HEK293 (cell line): ENCODE measurements around the gene ARID3A.
"Not testable (repeated sequence)": the region's sequence is repeated elsewhere in the genome, so short reads cannot be mapped to it uniquely, and the experiment has no call there.

ENCODE experiments used
- TRIM28 ChIP-seq: IDR thresholded peaks from 2 replicates; pipeline ENCODE4 v1.6.1; 2011; ENCODE audit warnings: low read length, control low read depth, borderline replicate concordance
- ZBTB7A ChIP-seq: fragments of 450-650 bp; formaldehyde crosslinking; IDR thresholded peaks from 2 replicates; pipeline ENCODE4 v1.5.1; 2016; ENCODE audit warnings: low read depth, missing biosample characterization, missing genetic modification characterization
- ZNF133 ChIP-seq: fragments of 450-650 bp; formaldehyde crosslinking; IDR thresholded peaks from 2 replicates; pipeline ENCODE4 v1.5.1; 2016; ENCODE audit warnings: missing biosample characterization, missing genetic modification characterization
- ZNF530 ChIP-seq: fragments of 450-650 bp; formaldehyde crosslinking; IDR thresholded peaks from 2 replicates; pipeline ENCODE4 v1.5.1; 2016; ENCODE audit warnings: low read depth, missing biosample characterization, missing genetic modification characterization
- ZNF76 ChIP-seq: fragments of 450-650 bp; formaldehyde crosslinking; IDR thresholded peaks from 2 replicates; pipeline ENCODE4; 2016; ENCODE audit warnings: low read depth, missing biosample characterization, missing genetic modification characterization, borderline replicate concordance
- TF ChIP-seq, protein P1 (sequence below): fragments of 450-650 bp; formaldehyde crosslinking; IDR thresholded peaks from 2 replicates; pipeline ENCODE4 v1.5.1; 2016; ENCODE audit warnings: missing biosample characterization, missing genetic modification characterization

DNA sequence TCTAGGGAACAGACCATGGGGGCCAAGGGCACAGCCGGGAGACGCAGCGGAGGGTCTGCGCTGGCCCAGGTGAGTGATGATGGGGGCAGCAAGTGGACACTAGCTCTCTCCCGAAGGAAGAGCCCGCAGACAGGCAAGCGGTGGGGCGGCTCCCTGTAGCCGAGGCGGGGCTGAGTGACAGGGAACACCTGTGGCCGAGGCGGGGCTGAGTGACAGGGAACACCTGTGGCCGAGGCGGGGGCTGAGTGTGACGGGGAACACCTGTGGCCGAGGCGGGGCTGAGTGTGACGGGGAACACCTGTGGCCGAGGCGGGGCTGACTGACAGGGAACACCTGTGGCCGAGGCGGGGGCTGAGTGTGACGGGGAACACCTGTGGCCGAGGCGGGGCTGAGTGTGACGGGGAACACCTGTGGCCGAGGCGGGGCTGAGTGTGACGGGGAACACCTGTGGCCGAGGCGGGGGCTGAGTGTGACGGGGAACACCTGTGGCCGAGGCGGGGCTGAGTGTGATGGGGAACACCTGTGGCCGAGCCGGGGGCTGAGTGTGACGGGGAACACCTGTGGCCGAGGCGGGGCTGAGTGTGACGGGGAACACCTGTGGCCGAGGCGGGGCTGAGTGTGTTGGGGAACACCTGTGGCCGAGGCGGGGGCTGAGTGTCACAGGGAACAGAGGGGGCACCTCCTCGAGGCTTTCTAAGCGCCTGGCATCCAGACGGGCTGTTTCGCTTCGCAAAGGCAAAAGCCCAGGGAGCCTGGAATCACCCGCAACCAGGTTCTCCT is 34.2 kb upstream of the ARID3A start:
- TF ChIP-seq, protein P1, sequence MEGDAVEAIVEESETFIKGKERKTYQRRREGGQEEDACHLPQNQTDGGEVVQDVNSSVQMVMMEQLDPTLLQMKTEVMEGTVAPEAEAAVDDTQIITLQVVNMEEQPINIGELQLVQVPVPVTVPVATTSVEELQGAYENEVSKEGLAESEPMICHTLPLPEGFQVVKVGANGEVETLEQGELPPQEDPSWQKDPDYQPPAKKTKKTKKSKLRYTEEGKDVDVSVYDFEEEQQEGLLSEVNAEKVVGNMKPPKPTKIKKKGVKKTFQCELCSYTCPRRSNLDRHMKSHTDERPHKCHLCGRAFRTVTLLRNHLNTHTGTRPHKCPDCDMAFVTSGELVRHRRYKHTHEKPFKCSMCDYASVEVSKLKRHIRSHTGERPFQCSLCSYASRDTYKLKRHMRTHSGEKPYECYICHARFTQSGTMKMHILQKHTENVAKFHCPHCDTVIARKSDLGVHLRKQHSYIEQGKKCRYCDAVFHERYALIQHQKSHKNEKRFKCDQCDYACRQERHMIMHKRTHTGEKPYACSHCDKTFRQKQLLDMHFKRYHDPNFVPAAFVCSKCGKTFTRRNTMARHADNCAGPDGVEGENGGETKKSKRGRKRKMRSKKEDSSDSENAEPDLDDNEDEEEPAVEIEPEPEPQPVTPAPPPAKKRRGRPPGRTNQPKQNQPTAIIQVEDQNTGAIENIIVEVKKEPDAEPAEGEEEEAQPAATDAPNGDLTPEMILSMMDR (tag by site-specific recombination): not testable (repeated sequence)
- TF ChIP-seq ZNF76 (tag by site-specific recombination); ZNF530; TRIM28; ZNF133 (tag by site-specific recombination); ZBTB7A: not testable (repeated sequence)
